GM12872 (cell line): Measurements from ENCODE around the gene SH2B3.

Source experiments
- TF ChIP-seq, protein P1 (sequence below): IDR thresholded peaks from 3 replicates; pipeline ENCODE4 v1.5.1; 2011; ENCODE audit warnings: low read depth, mild to moderate bottlenecking, low read length, moderate library complexity; ENCODE audit not compliant: insufficient read depth

The SH2B3 gene

DNA sequence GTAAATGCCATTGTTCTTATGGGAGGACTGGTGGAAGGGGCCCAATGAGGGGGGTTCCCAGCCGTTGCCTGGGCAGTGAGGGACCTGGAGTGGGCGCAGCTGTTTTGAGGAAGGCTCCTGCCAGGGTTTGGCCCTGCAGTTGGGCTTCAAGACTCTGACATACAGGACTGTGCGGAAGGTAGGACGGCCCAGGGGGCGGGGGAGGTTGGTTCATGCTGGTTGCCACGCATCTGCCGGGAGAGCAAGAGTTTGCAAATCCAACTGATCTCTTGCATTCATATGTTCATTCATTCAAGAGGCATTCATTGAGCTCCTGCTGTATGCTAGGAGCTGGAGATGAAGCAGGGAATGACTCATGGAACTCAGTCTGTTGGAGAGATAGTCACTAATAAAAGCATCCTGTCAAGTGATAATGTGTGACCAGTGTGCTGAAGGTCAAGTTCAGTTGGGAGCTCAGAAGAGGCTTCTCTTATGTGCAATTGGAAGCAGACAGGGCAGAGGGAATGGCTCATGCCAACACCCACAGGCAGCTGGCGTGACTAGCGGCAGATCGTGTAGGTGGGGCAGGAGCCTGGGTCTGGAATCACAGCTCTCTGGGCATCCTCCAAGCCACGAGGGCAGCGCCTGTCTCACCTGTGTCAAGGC lies 7.8 kb downstream of the SH2B3 start:
- TF ChIP-seq, protein P1, sequence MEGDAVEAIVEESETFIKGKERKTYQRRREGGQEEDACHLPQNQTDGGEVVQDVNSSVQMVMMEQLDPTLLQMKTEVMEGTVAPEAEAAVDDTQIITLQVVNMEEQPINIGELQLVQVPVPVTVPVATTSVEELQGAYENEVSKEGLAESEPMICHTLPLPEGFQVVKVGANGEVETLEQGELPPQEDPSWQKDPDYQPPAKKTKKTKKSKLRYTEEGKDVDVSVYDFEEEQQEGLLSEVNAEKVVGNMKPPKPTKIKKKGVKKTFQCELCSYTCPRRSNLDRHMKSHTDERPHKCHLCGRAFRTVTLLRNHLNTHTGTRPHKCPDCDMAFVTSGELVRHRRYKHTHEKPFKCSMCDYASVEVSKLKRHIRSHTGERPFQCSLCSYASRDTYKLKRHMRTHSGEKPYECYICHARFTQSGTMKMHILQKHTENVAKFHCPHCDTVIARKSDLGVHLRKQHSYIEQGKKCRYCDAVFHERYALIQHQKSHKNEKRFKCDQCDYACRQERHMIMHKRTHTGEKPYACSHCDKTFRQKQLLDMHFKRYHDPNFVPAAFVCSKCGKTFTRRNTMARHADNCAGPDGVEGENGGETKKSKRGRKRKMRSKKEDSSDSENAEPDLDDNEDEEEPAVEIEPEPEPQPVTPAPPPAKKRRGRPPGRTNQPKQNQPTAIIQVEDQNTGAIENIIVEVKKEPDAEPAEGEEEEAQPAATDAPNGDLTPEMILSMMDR = no peak

DNA sequence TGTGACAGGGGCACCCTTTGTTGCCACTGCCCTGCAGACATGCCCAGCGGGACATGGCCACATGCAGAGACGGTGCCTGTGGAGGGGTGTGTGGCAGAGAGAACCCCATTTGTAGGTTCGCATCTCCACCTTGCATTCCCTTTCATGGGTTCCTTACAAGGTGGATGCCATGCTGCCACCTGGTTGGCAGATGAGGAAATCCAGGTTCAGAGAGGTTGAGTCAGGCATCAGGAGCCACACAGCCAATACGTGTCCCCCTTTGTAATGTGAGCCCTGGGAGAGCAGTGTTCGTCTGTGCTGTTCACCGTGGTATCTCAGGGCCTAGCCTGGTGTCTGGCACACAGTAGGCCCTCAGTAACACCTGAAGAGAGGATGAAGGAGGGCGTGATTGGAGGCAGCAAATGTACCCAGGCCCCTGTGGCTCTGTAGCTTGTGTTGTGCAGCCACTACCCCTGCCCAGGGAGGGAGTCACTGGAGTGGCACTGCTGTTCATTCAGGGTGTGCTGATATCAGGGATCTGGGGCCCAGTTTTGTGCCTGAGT lies 9.1 kb downstream of the SH2B3 start:
- TF ChIP-seq, protein P1 = no peak

DNA sequence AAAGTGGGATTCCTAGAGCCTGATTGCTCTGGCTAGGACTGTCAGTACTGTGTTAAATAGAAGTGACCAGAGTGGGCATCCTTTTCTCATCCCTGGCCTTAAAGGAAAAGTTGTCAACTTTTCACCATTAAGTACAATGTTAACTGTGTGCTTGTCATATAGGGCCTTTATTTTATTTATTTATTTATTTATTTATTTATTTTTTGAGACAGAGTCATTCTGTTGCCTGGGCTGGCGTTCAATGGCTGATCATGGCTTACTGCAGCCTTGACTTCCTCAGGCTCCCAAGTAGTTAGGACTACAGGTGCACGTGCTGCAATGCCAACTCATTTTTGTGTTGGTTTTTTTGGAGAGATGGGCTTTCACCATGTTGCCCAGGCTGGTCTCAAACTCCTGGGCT lies 11.6 kb downstream of the SH2B3 start:
- TF ChIP-seq, protein P1 = no peak

DNA sequence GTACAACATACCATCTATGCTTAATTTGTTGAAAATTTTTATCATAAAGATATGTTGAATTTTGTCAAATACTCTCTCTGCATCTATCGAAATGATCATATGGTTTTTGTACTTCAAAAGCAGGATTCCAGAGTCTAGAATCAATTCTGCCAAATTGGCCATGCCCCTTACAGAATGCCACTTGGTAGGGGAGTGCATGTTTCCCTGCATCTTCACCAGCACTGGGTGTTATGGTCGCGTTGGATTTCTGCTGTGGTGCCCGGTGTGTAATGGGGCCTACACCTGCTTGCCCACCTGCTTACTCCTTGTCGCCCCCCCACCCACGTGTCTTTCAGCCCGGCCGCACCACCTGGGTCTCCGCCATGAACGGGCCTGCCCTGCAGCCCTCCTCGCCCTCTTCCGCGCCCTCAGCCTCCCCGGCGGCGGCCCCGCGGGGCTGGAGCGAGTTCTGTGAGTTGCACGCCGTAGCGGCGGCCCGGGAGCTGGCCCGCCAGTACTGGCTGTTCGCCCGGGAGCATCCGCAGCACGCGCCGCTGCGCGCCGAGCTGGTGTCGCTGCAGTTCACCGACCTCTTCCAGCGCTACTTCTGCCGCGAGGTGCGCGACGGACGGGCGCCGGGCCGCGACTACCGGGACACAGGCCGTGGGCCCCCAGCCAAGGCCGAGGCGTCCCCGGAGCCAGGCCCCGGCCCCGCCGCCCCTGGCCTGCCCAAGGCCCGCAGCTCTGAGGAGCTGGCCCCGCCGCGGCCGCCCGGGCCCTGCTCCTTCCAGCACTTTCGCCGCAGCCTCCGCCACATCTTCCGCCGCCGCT lies 12.3 kb downstream of the SH2B3 start:
- TF ChIP-seq, protein P1 = no peak

DNA sequence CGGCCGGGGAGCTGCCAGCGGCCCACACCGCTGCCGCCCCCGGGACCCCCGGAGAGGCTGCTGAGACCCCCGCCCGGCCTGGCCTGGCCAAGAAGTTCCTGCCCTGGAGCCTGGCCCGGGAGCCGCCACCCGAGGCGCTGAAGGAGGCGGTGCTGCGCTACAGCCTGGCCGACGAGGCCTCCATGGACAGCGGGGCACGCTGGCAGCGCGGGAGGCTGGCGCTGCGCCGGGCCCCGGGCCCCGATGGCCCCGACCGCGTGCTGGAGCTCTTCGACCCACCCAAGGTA lies 12.8 kb downstream of the SH2B3 start:
- TF ChIP-seq, protein P1 = no peak

DNA sequence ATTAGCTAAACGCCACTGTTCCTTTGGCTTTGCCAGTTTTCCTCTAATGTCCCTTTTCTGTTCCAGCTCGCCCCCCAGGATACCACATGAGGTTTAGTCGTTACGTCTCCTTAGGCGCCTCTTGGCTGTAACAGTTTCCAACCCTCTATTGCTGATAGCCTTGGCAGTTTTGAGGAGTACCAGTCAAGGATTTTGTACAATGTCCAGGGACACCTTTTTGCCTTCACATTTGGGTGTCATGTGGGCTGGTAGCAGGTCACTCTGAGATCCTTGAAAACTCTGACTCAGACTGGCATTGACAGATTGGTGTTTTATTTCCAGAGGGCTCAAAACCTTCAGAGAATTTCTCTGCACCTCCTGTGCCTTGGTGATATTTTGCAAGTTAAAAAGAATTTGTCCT lies 14.1 kb downstream of the SH2B3 start:
- TF ChIP-seq, protein P1 = no peak

DNA sequence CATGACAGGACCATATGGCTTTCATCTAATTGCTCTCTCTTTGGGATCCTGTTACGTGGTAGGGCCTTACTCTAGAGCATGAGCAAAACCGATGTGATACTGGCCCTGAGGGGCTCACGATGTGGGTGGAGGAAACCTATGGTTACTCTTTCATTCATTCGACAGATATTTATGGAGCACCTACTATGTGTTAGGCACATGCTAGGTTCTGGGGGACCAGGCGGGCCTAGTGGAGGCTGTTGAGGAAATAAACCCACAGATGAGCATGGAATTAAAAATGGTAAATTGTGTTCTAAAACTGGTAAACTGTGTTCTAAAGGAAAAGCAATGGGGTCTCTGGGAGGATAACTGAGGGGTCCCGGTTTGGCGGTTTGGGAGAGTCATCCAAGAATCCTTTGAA lies 14.8 kb downstream of the SH2B3 start:
- TF ChIP-seq, protein P1 = no peak
